Vagina (tissue), 2 donors: Measurements from ENCODE around the gene HSPA12A. TPM values are rescaled to one million over a fixed set of nuclear protein-coding genes. Genes with fewer than 3 reads are reported as not detected.

Source experiments
- DNase-seq, 2 donors: peaks; one replicate each; pipeline ENCODE4 v3.0.0-alpha.2; 2017; ENCODE audit errors: extremely low spot score in 2 of 2
- H3K27ac ChIP-seq: fragments of 200-600 bp; sonication (generic); one replicate; pipeline ENCODE4 v1.5.1; 2019
- H3K27me3 ChIP-seq: fragments of 200-600 bp; sonication (generic); one replicate; pipeline ENCODE4 v1.5.1; 2019
- H3K36me3 ChIP-seq, 2 donors: fragments of 200-600 bp; sonication (generic); one replicate each; pipeline ENCODE4 v1.5.1; 2017 to 2019
- H3K4me1 ChIP-seq: fragments of 200-600 bp; sonication (generic); one replicate; pipeline ENCODE4 v1.5.1; 2019
- H3K4me3 ChIP-seq, 2 donors: fragments of 200-600 bp; sonication (generic); 1 replicate in 1 of 2; 2 replicates in 1 of 2; pipeline ENCODE4 v1.5.1; 2016 to 2019
- H3K9me3 ChIP-seq: fragments of 200-600 bp; sonication (generic); one replicate; pipeline ENCODE4 v1.5.1; 2019
- CTCF ChIP-seq, 3 experiments: fragments of 450-650 bp in 2 of 3; fragments of 200-600 bp in 1 of 3; sonication (generic) in 1 of 3; IDR thresholded peaks; one replicate each; pipeline ENCODE4 v1.5.1; 2017 to 2019; ENCODE audit warnings: antibody characterized with exemption in 3 of 3, mild to moderate bottlenecking in 2 of 3, moderate library complexity in 2 of 3
- POLR2A ChIP-seq, 2 donors: fragments of 450-650 bp; IDR thresholded peaks; one replicate each; pipeline ENCODE4 v1.6.1; 2017; ENCODE audit warnings: antibody characterized with exemption in 2 of 2, mild to moderate bottlenecking in 2 of 2, moderate library complexity in 2 of 2
- POLR2AphosphoS5 ChIP-seq, 2 donors: sonication (generic); formaldehyde crosslinking; IDR thresholded peaks; one replicate each; pipeline ENCODE4 v1.9.0; 2017; ENCODE audit warnings: antibody characterized with exemption in 2 of 2, mild to moderate bottlenecking in 2 of 2, low read depth in 1 of 2; ENCODE audit not compliant: insufficient read depth in 1 of 2
- intact Hi-C: fragments of 100-400 bp; cut with DNase I; formaldehyde crosslinking; loops from one replicate; pipeline ENCODE4 v1.15.1; 2023
- total RNA-seq: library from RNA; depleted of rRNA; stranded (reverse); fragments of >200 nt; gene quantifications from one replicate; pipeline ENCODE4 v1.2.3, GENCODE V29; 2016

The HSPA12A gene, protein sequence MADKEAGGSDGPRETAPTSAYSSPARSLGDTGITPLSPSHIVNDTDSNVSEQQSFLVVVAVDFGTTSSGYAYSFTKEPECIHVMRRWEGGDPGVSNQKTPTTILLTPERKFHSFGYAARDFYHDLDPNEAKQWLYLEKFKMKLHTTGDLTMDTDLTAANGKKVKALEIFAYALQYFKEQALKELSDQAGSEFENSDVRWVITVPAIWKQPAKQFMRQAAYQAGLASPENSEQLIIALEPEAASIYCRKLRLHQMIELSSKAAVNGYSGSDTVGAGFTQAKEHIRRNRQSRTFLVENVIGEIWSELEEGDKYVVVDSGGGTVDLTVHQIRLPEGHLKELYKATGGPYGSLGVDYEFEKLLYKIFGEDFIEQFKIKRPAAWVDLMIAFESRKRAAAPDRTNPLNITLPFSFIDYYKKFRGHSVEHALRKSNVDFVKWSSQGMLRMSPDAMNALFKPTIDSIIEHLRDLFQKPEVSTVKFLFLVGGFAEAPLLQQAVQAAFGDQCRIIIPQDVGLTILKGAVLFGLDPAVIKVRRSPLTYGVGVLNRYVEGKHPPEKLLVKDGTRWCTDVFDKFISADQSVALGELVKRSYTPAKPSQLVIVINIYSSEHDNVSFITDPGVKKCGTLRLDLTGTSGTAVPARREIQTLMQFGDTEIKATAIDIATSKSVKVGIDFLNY
- total RNA-seq, result 28.7 TPM

- H3K27ac ChIP-seq, result peak within 1 kb of the TSS; percentile 82
- peaks cover 23% of the 10 kb centered on the region for H3K4me1 ChIP-seq
- TF ChIP-seq POLR2A (IDR thresholded peaks at IDR 0.05), result peak in 1 of 2 donors; percentile 87
- no peak for TF ChIP-seq CTCF (IDR thresholded peaks at IDR 0.05)
- no peak for TF ChIP-seq POLR2AphosphoS5 (IDR thresholded peaks at IDR 0.05; ENCODE audit: insufficient read depth in 1 of 2, low read depth in 1 of 2)
- intact Hi-C loops, result no loop called here
- no peaks in the 10 kb centered on the region for H3K36me3 ChIP-seq
- no peak for DNase-seq
- no peaks in the 10 kb centered on the region for H3K9me3 ChIP-seq
- H3K27me3 ChIP-seq, result no peaks in the 10 kb centered on the region
- peak within 1 kb of the TSS; percentile 59 to 94 for H3K4me3 ChIP-seq
Measured at GRCh38 chr10:116742367-116743265, at the start of gene HSPA12A. Gene HSPA12A (minus strand): TSS chr10:116742566. CDS start chr10:116742469, 97 bp downstream.

DNA sequence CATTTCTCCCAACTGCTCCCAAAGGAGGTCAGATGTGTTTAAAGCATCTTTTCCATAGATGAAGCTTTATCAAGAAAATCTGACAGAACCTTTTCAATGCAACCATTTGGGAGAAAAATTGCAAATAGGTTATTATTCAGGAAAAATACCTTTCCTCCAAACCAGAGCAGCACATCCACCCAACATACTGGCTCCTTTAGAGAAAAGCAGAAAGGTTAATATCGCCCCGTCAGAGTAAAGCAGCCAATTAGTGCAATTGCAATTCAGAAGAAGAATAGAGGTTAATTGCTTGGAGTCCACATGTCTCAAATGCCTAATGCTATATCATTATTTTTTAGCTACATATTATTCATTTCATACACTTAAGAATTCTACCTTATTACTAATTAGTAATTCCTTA lies 48.9 kb upstream of the HSPA12A start:
- no peak for DNase-seq
- no peaks in the 10 kb centered on the region for H3K9me3 ChIP-seq
- H3K4me1 ChIP-seq, result peaks cover 6% of the 10 kb centered on the region
- no peaks in the 10 kb centered on the region for H3K27me3 ChIP-seq
- TF ChIP-seq POLR2AphosphoS5 (IDR thresholded peaks at IDR 0.05; ENCODE audit: insufficient read depth in 1 of 2, low read depth in 1 of 2) (no peak), POLR2A (IDR thresholded peaks at IDR 0.05) (no peak), CTCF (IDR thresholded peaks at IDR 0.05) (no peak)
- intact Hi-C loops, result no loop called here
- H3K36me3 ChIP-seq, result no peaks in the 10 kb centered on the region
- H3K4me3 ChIP-seq, result no peak overlapping the region
- H3K27ac ChIP-seq, result no peak overlapping the region

DNA sequence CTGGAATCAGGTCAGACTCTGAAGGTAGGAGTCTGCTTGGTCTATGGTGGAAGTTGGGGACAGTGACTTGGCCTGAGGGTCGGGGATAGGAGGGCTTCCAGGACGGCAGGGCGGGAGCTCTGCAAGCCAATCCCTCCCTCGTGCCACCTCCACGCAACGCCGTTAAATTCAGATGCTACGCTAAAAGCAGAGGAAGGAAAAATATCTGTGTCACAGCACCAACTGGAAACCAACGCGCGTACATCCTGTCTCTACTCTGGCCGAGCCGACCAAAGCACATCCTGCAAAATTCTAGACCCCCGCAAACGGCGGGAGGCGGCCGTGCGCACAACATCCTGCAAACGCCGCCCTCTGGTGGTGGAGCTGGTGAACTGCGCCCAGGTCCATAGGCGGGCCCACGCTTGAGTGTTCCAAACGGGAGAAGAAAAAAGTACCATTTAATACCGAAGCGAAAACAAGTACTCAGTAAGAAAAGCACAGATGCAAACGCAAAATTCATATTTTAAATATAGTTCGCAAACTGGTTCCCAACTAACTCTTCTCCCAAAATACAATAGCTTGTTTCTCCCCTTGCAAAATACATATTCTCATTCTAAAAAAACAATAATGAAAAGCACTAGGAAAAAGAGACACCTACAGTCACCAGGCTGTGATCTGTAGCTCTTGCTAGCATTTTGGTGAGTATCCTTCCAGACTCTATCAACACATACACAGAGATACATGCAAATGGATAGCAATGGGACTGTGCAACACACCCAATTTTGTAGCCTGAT lies 45.7 kb upstream of the HSPA12A start:
- no peaks in the 10 kb centered on the region for H3K27me3 ChIP-seq
- H3K4me3 ChIP-seq, result peak overlapping the region; percentile 8 to 27
- no peak for DNase-seq

More for the DNA sequence above, 45.7 kb upstream of the HSPA12A start:
- no peaks in the 10 kb centered on the region for H3K36me3 ChIP-seq
- peaks cover 6% of the 10 kb centered on the region for H3K4me1 ChIP-seq
- intact Hi-C loops, result loop anchor here (5.0 kb wide), 1 partner anchor 106 kb away; no protein-coding TSS in a partner anchor
- peak; percentile 94 to 97 (median 96) for TF ChIP-seq CTCF (IDR thresholded peaks at IDR 0.05)
- no peak for TF ChIP-seq POLR2A (IDR thresholded peaks at IDR 0.05)
- peak in 1 of 2 donors; percentile 52 for TF ChIP-seq POLR2AphosphoS5 (IDR thresholded peaks at IDR 0.05; ENCODE audit: insufficient read depth in 1 of 2, low read depth in 1 of 2)
- no peak overlapping the region for H3K27ac ChIP-seq
- no peaks in the 10 kb centered on the region for H3K9me3 ChIP-seq
